Heart left ventricle (tissue), 16 donors: ENCODE data around the gene MEGF8. TPM values are rescaled to one million over a fixed set of nuclear protein-coding genes. Genes with fewer than 3 reads are reported as not detected.
A peak's percentile ranks its signal among the peaks of the same experiment; 100 is the strongest.

Experiments
- ATAC-seq, 4 donors: fragments of 200-7000 bp; cut with Tn5 transposase; one replicate each; pipeline ENCODE4 v1.9.1; 2020 to 2022; ENCODE audit warnings: moderate library complexity in 4 of 4, mild to moderate bottlenecking in 3 of 4, moderate number of reproducible peaks in 1 of 4
- DNase-seq, 5 donors: peaks; one replicate each; pipeline ENCODE4 v3.0.0-alpha.2; 2020
- H3K27ac ChIP-seq, 12 donors: fragments of 200-600 bp; sonication (generic) in 4 of 12; one replicate each; pipeline versions ENCODE4 v1.5.0 to v1.8.0; 2016 to 2022; ENCODE audit warnings: mild to moderate bottlenecking in 2 of 12
- H3K27me3 ChIP-seq, 9 donors: fragments of 200-600 bp; sonication (generic) in 2 of 9; one replicate each; pipeline versions ENCODE4 v1.5.1 to v1.8.0; 2016 to 2022; ENCODE audit warnings: mild to moderate bottlenecking in 3 of 9
- H3K36me3 ChIP-seq, 9 donors: fragments of 200-600 bp; sonication (generic) in 2 of 9; one replicate each; pipeline versions ENCODE4 v1.5.0 to v1.8.0; 2018 to 2022; ENCODE audit warnings: mild to moderate bottlenecking in 2 of 9
- H3K4me1 ChIP-seq, 12 donors: fragments of 200-600 bp; sonication (generic) in 4 of 12; one replicate each; pipeline versions ENCODE4 v1.5.0 to v1.8.0; 2016 to 2022; ENCODE audit warnings: mild to moderate bottlenecking in 3 of 12
- H3K4me3 ChIP-seq, 12 donors: fragments of 200-600 bp; sonication (generic) in 4 of 12; one replicate each; pipeline versions ENCODE4 v1.5.0 to v1.8.0; 2017 to 2022; ENCODE audit warnings: mild to moderate bottlenecking in 9 of 12, moderate library complexity in 4 of 12
- H3K9me3 ChIP-seq, 12 donors: fragments of 200-600 bp; sonication (generic) in 4 of 12; one replicate each; pipeline versions ENCODE4 v1.5.0 to v1.8.0; 2016 to 2022; ENCODE audit warnings: mild to moderate bottlenecking in 1 of 12
- POLR2A ChIP-seq, 2 donors: fragments of 450-650 bp; IDR thresholded peaks; one replicate each; pipeline ENCODE4 v1.6.1; 2017; ENCODE audit warnings: antibody characterized with exemption in 2 of 2, mild to moderate bottlenecking in 2 of 2, moderate library complexity in 2 of 2
- WGBS, 4 donors: extraction: QIAGEN DNeasy Blood & Tissue Kit in 2 of 4; methylation state at CpG; one replicate each; pipeline versions ENCODE4 v1.1.5 to v1.1.7; 2013 to 2018; 5-methylcytosine and 5-hydroxymethylcytosine counted together
- intact Hi-C, 10 donors: fragments of 100-400 bp; cut with DNase I; formaldehyde crosslinking; loops; one replicate each; pipeline versions ENCODE4 v1.11.1 to v1.14.2; 2022
- polyA plus RNA-seq, 2 donors: library from polyadenylated mRNA; stranded (reverse); fragments of 200-250 nt; gene quantifications; one replicate each; pipeline ENCODE4 v1.2.3, GENCODE V29; 2013
- total RNA-seq, 9 donors: library from RNA; depleted of rRNA in 2 of 9; stranded (reverse); fragments of >200 nt in 2 of 9; fragmentation: NEBNext Ultra II Directional in 3 of 9; extraction: Animal tissue kit (Norgen Biotek cat#: 25700) in 3 of 9; gene quantifications; one replicate each; pipeline versions ENCODE4 v1.1.0 to v1.2.4, GENCODE V29; 2016 to 2023
- TF ChIP-seq, protein P1 (sequence below), 12 donors: fragments of 200-600 bp; sonication (generic) in 4 of 12; IDR thresholded peaks; one replicate each; pipeline versions ENCODE4 v1.5.0 to v1.8.0; 2018 to 2022; ENCODE audit warnings: antibody characterized with exemption in 12 of 12, mild to moderate bottlenecking in 5 of 12
- donor health status: ischemic (EF 13 %, LVEDD 7.1; RV severe dilation, severe dysfunction).
- donor health status: healthy with polysubstance abuse.
- donor health status: DM: no; HTN: yes; CAD: no.
- donor health status: DM: no; HTN: no; CAD: no.
- donor health status: ischemic (EF 25% LVEDD 6.9; RV normal size, moderate dysfunction).
- donor health status: ischemic (EF 25% LVEDD 5.7; RV mildly dilated, moderate dysfunction).
- donor health status: healthy.
- donor health status: DM: yes; HTN: yes; CAD: no.
- donor health status: ischemic (EF 35%, LVEDD 5.7; RV mildly dilated, moderate dysfunction).
- donor health status: nonischemic (EF 11% LVEDD 7.7; RV severe dilation, severe dysfunction).
- donor health status: DM: yes; HTN: yes; CAD: no.
- donor health status: PGD.
- donor health status: ischemic (EF 29% LVEDD 5.4; RV normal size, mild dysfunction).
- donor health status: nonischemic (EF 23%, LVEDD 6.1; RV moderate dilation, normal function).

Gene MEGF8
- total and polyA plus RNA-seq, 11 donors, result 22.8 to 50.4 (median 32.8) TPM

GRCh38 chr19:42344336-42344893 lies 19.0 kb downstream of the MEGF8 start:
- peaks cover 0 to 77% (median 50%) of the 10 kb centered on the region in 9 donors for H3K36me3 ChIP-seq
- ATAC-seq, result peak in 1 of 4 donors; percentile 38

GRCh38 chr19:42345191-42345812 lies 19.9 kb downstream of the MEGF8 start:
- intact Hi-C loops, result no loop called here
- H3K4me1 ChIP-seq, result no peaks in the 10 kb centered on the region
- DNase-seq (no peak), ATAC-seq (no peak)
- H3K4me3 ChIP-seq, result no peak overlapping the region
- peaks cover 0 to 77% (median 49%) of the 10 kb centered on the region in 9 donors for H3K36me3 ChIP-seq
- no peak overlapping the region for H3K27ac ChIP-seq
- H3K9me3 ChIP-seq, result no peaks in the 10 kb centered on the region
- H3K27me3 ChIP-seq, result no peaks in the 10 kb centered on the region
- TF ChIP-seq, protein P1, sequence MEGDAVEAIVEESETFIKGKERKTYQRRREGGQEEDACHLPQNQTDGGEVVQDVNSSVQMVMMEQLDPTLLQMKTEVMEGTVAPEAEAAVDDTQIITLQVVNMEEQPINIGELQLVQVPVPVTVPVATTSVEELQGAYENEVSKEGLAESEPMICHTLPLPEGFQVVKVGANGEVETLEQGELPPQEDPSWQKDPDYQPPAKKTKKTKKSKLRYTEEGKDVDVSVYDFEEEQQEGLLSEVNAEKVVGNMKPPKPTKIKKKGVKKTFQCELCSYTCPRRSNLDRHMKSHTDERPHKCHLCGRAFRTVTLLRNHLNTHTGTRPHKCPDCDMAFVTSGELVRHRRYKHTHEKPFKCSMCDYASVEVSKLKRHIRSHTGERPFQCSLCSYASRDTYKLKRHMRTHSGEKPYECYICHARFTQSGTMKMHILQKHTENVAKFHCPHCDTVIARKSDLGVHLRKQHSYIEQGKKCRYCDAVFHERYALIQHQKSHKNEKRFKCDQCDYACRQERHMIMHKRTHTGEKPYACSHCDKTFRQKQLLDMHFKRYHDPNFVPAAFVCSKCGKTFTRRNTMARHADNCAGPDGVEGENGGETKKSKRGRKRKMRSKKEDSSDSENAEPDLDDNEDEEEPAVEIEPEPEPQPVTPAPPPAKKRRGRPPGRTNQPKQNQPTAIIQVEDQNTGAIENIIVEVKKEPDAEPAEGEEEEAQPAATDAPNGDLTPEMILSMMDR (IDR thresholded peaks at IDR 0.05), result no peak
- no peak for TF ChIP-seq POLR2A (IDR thresholded peaks at IDR 0.05)
- WGBS, 4 donors, result 90 to 92% (median 91%) methylated on average over 6 of the region's 6 CpGs

More at GRCh38 chr19:42344336-42344893, 19.0 kb downstream of the MEGF8 start:
- H3K9me3 ChIP-seq, result no peaks in the 10 kb centered on the region
- WGBS, 4 donors, result 84 to 90% (median 88%) methylated on average over 15 to 18 of the region's 18 CpGs
- intact Hi-C loops, result no loop called here
- no peak overlapping the region for H3K27ac ChIP-seq
- H3K4me1 ChIP-seq, result no peaks in the 10 kb centered on the region
- H3K4me3 ChIP-seq, result no peak overlapping the region
- no peaks in the 10 kb centered on the region for H3K27me3 ChIP-seq
- TF ChIP-seq, protein P1 (IDR thresholded peaks at IDR 0.05), result no peak
- TF ChIP-seq POLR2A (IDR thresholded peaks at IDR 0.05), result no peak
- DNase-seq, result peak in 2 of 5 donors; percentile 15 to 48

- Histone ChIP-seq H3K36me3 (peaks cover 0 to 79% (median 57%) of the 10 kb centered on the region in 9 donors), H3K27ac (no peak overlapping the region), H3K4me3 (no peak overlapping the region), H3K4me1 (no peaks in the 10 kb centered on the region), H3K9me3 (no peaks in the 10 kb centered on the region), H3K27me3 (no peaks in the 10 kb centered on the region)
- DNase-seq (no peak), ATAC-seq (no peak)
- 96 to 97% (median 96%) methylated on average over 14 of the region's 14 CpGs for WGBS, 4 donors
- TF ChIP-seq, protein P1 (IDR thresholded peaks at IDR 0.05), result no peak
- no peak for TF ChIP-seq POLR2A (IDR thresholded peaks at IDR 0.05)
- intact Hi-C loops, result no loop called here
Measured at GRCh38 chr19:42348211-42348610, 22.8 kb downstream of the MEGF8 start.

DNA sequence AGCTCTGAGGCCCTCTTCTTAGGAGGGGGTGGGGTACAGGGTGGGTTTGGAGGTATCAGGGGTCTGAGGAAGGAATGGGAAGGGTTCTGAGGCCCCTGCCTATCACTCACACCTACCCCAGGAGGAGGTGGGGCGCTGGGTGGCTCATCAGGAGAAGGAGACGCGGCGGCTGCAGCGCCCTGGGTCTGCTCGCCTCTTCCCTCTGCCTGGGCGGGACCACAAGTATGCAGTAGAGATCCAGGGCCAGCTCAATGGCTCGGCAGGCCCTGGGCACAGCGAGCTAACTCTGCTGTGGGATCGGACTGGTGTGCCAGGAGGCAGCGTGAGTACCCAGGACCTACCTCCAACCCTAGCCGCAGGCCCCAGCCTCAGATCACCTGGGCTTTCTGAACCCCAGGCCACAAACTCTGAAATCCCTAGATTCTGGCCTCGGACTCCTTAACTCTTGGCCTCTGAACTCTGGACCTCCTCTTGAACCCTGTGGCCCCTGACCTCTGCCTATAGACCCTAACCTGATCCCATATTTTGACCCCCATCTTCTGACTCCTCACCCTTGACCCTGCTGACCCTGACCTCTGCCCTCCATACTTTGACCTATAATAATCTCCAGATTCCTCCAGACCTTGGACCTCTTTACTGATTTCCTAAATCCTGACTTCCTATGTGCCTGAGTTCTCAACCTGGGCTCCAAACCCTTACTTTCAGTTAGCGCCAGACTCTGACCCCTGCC lies 24.1 kb downstream of the MEGF8 start:
- no peak overlapping the region for H3K4me3 ChIP-seq
- H3K9me3 ChIP-seq, result no peaks in the 10 kb centered on the region
- no peaks in the 10 kb centered on the region for H3K4me1 ChIP-seq
- H3K36me3 ChIP-seq, result peaks cover 0 to 83% (median 61%) of the 10 kb centered on the region in 9 donors
- TF ChIP-seq, protein P1 (IDR thresholded peaks at IDR 0.05), result no peak
- no peak for TF ChIP-seq POLR2A (IDR thresholded peaks at IDR 0.05)
- DNase-seq (peak in 1 of 5 donors; percentile 57), ATAC-seq (no peak)
- intact Hi-C loops, result no loop called here
- no peaks in the 10 kb centered on the region for H3K27me3 ChIP-seq
- H3K27ac ChIP-seq, result no peak overlapping the region
- WGBS, 4 donors, result 94 to 97% (median 95%) methylated on average over 12 to 14 of the region's 14 CpGs
